Right lobe of liver (tissue), 6 donors: Measurements from ENCODE around the gene ASCC1. TPM values are rescaled to one million over a fixed set of nuclear protein-coding genes. Genes with fewer than 3 reads are reported as not detected.

Source experiments
- ATAC-seq, 4 donors: fragments of 200-7000 bp; cut with Tn5 transposase; one replicate each; pipeline ENCODE4 v1.9.1; 2020; ENCODE audit warnings: mild to moderate bottlenecking in 4 of 4, moderate library complexity in 4 of 4
- DNase-seq, 3 donors: peaks; one replicate each; pipeline ENCODE4 v3.0.0-alpha.2; 2020
- H3K27ac ChIP-seq, 3 donors: fragments of 200-600 bp; one replicate each; pipeline ENCODE4 v1.8.0; 2022
- H3K27me3 ChIP-seq, 2 donors: fragments of 200-600 bp; one replicate each; pipeline ENCODE4 v1.8.0; 2022
- H3K36me3 ChIP-seq, 4 donors: fragments of 200-600 bp; sonication (generic) in 1 of 4; one replicate each; pipeline versions ENCODE4 v1.5.1 to v1.8.0; 2017 to 2022; ENCODE audit warnings: control low read depth in 1 of 4
- H3K4me1 ChIP-seq, 4 donors: fragments of 200-600 bp; sonication (generic) in 1 of 4; one replicate each; pipeline versions ENCODE4 v1.5.1 to v1.8.0; 2017 to 2022; ENCODE audit warnings: control low read depth in 1 of 4
- H3K4me3 ChIP-seq, 3 donors: fragments of 200-600 bp; one replicate each; pipeline ENCODE4 v1.8.0; 2022
- H3K9me3 ChIP-seq, 4 donors: fragments of 200-600 bp; sonication (generic) in 1 of 4; one replicate each; pipeline versions ENCODE4 v1.5.1 to v1.8.0; 2017 to 2022; ENCODE audit warnings: control low read depth in 1 of 4
- POLR2A ChIP-seq: fragments of 450-650 bp; IDR thresholded peaks from one replicate; pipeline ENCODE4 v1.6.1; 2017; ENCODE audit warnings: antibody characterized with exemption, mild to moderate bottlenecking
- WGBS: methylation state at CpG from one replicate; pipeline ENCODE4 v1.1.6; 2018; ENCODE audit warnings: low coverage, low lambda C conversion rate; ENCODE audit not compliant: insufficient coverage; ENCODE audit errors: missing lambda C conversion rate; 5-methylcytosine and 5-hydroxymethylcytosine counted together
- intact Hi-C, 2 donors: fragments of 100-400 bp; cut with DNase I; formaldehyde crosslinking; loops; one replicate each; pipeline versions ENCODE4 v1.11.2 to v1.14.1; 2022
- total RNA-seq, 6 experiments: library from RNA; depleted of rRNA in 2 of 6; stranded (reverse); fragments of >200 nt in 2 of 6; fragmentation: NEBNext Ultra II Directional in 3 of 6; extraction: Animal tissue kit (Norgen Biotek cat#: 25700) in 3 of 6; gene quantifications; one replicate each; pipeline versions ENCODE4 v1.1.0 to v1.2.4, GENCODE V29; 2016 to 2023
- TF ChIP-seq, protein P1 (sequence below), 4 donors: fragments of 200-600 bp in 3 of 4; fragments of 450-650 bp in 1 of 4; IDR thresholded peaks; one replicate each; pipeline versions ENCODE4 v1.5.1 to v1.8.0; 2016 to 2022; ENCODE audit warnings: antibody characterized with exemption in 4 of 4, mild to moderate bottlenecking in 2 of 4
- donor health status: DM: no; HTN: yes; CAD: no.
- donor health status: DM: no; HTN: no; CAD: no.
- donor health status: DM: no; HTN: no; CAD: no.
- donor health status: DM: no; HTN: yes; CAD: no.
- donor health status: DM: no; HTN: yes; CAD: no.

Gene ASCC1
- total RNA-seq, 6 experiments from 2014 or later, result 12.0 to 26.5 (median 14.5) TPM

- no peaks in the 10 kb centered on the region for H3K9me3 ChIP-seq
- no peaks in the 10 kb centered on the region for H3K27me3 ChIP-seq
- no peak overlapping the region for H3K4me3 ChIP-seq
- no peak for TF ChIP-seq POLR2A
- TF ChIP-seq, protein P1, sequence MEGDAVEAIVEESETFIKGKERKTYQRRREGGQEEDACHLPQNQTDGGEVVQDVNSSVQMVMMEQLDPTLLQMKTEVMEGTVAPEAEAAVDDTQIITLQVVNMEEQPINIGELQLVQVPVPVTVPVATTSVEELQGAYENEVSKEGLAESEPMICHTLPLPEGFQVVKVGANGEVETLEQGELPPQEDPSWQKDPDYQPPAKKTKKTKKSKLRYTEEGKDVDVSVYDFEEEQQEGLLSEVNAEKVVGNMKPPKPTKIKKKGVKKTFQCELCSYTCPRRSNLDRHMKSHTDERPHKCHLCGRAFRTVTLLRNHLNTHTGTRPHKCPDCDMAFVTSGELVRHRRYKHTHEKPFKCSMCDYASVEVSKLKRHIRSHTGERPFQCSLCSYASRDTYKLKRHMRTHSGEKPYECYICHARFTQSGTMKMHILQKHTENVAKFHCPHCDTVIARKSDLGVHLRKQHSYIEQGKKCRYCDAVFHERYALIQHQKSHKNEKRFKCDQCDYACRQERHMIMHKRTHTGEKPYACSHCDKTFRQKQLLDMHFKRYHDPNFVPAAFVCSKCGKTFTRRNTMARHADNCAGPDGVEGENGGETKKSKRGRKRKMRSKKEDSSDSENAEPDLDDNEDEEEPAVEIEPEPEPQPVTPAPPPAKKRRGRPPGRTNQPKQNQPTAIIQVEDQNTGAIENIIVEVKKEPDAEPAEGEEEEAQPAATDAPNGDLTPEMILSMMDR (IDR thresholded peaks at IDR 0.05), result no peak
- ATAC-seq, result no peak
- intact Hi-C loops, result no loop called here
- no CpG with 5 or more reads among the region's 5 CpGs for WGBS
- H3K27ac ChIP-seq, result no peak overlapping the region
- no peak for DNase-seq
- no peaks in the 10 kb centered on the region for H3K36me3 ChIP-seq
- H3K4me1 ChIP-seq, result no peaks in the 10 kb centered on the region
These were observed 136.7 kb downstream of the ASCC1 start for GRCh38 chr10:72079356-72079755.

DNA sequence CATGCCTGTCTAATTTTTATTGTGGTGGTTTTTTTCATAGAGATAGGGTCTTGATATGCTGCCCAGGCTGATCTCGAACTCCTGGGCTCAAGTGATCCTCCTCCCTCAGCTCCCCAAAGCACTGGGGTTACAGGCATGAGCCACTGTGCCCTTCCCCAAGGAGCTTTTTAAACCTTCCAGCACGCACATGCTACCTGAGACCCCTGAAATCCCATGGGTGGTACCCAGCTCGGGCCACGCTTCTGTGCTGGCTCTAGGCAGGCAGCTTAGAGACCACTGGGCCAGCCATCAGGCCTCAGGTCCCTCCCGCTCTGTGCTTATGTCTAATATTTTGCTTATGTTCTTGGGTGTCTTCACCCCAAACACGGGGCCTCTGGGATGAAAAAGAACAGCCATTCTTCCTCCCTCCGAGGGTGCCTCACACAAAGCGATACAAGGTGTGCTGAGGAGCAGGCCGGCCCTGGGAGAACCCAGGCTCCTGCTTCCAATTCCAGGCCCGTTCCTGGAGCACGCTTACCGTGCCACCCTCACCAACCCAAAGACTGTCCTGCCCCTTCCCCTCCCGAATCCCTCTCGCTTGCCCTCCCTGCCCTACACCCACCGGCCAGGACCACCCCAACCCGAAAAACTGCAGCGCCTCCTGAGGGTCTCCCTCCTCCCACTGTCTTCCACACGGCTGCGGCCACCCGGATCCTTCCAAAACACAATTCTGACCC lies 138.6 kb downstream of the ASCC1 start:
- Histone ChIP-seq H3K9me3 (no peaks in the 10 kb centered on the region), H3K27me3 (no peaks in the 10 kb centered on the region), H3K36me3 (no peaks in the 10 kb centered on the region), H3K4me3 (no peak overlapping the region), H3K4me1 (no peaks in the 10 kb centered on the region), H3K27ac (no peak overlapping the region)
- WGBS, result 79% methylated on average over 10 of the region's 20 CpGs
- intact Hi-C loops, result no loop called here
- DNase-seq, result no peak
- TF ChIP-seq POLR2A, result no peak
- ATAC-seq, result no peak

DNA sequence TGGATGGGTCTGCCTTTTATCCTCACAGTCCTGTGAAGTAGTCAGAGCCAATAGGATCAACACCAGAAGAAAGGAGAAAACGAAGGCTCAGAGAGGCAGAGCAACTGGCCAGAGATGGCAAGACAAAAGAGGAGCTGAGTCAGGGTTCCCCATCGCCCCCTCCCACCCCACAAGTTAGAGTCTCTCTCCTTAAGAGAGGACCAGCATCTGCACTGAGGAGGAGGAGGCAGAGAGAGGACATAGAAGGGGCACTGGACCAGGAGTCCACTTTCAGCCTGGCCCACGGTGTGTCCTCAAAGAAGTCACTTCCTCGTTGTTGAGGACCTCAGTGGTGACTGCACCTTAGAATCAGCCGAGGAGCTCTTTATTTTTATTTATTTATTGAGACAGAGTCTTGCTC lies 139.3 kb downstream of the ASCC1 start:
- TF ChIP-seq, protein P1 (IDR thresholded peaks at IDR 0.05), result no peak
- no peak for TF ChIP-seq POLR2A
- Histone ChIP-seq H3K27ac (no peak overlapping the region), H3K4me3 (no peak overlapping the region), H3K36me3 (no peaks in the 10 kb centered on the region), H3K27me3 (no peaks in the 10 kb centered on the region), H3K9me3 (no peaks in the 10 kb centered on the region), H3K4me1 (no peaks in the 10 kb centered on the region)
- 61% methylated on average over 4 of the region's 5 CpGs for WGBS
- DNase-seq, result no peak
- ATAC-seq, result no peak
- intact Hi-C loops, result no loop called here

GRCh38 chr10:72075376-72076115 lies 140.5 kb downstream of the ASCC1 start:
- ATAC-seq, result no peak

More at GRCh38 chr10:72075376-72076115, 140.5 kb downstream of the ASCC1 start:
- WGBS, result 93% methylated on average over 3 of the region's 12 CpGs
- Histone ChIP-seq H3K36me3 (no peaks in the 10 kb centered on the region), H3K27me3 (no peaks in the 10 kb centered on the region), H3K4me3 (no peak overlapping the region), H3K4me1 (no peaks in the 10 kb centered on the region), H3K27ac (no peak overlapping the region), H3K9me3 (no peaks in the 10 kb centered on the region)
- intact Hi-C loops, result no loop called here
- DNase-seq, result no peak
- no peak for TF ChIP-seq POLR2A
- TF ChIP-seq, protein P1 (IDR thresholded peaks at IDR 0.05), result no peak
